ENCODE measurements around the gene BIN1. TPM values are rescaled to one million over a fixed set of nuclear protein-coding genes. Genes with fewer than 3 reads are reported as not detected.
"Not testable (repeated sequence)": the region's sequence is repeated elsewhere in the genome, so short reads cannot be mapped to it uniquely, and the experiment has no call there.

BIN1 gene
- total RNA-seq, 2 experiments from 2014 or later: 55.4 to 58.2 TPM

DNA sequence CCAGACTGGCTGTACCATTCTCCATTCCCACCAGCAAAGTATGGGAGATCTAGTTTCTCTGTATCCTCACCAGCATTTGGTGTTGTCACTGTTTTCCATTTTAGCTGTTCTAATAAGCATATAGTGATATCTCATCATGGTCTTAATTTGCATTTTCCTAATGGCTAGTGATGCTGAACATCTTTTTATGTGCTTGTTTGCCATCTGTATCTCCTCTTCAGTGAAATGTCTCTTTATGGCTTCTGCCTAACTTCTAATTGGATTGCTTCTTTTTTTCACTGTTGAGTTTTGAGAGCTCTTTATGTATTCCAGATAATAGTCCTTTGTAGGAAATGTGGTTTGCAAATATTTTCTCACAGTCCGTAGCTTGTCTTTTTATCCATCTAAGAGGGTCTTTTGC lies 18.9 kb upstream of the BIN1 start:
- DNase-seq: no peak
- ChIA-PET POLR2A (no interaction called here), CTCF (no interaction called here)
- Mint-ChIP-seq H3K36me3 (no peaks in the 10 kb centered on the region), H3K4me3 (no peak overlapping the region), H3K9me3 (no peaks in the 10 kb centered on the region), H3K27ac (no peak overlapping the region), H3K4me1 (ENCODE audit: low read depth) (no peaks in the 10 kb centered on the region), H3K27me3 (no peaks in the 10 kb centered on the region)
- intact Hi-C loops (cut with micrococcal nuclease): no loop called here

- CTCF ChIA-PET: no interaction called here
- no peaks in the 10 kb centered on the region for H3K4me1 Mint-ChIP-seq (ENCODE audit: low read depth)
- H3K36me3 Mint-ChIP-seq: no peaks in the 10 kb centered on the region
- no peak for DNase-seq
- intact Hi-C loops (cut with micrococcal nuclease): no loop called here
- no peaks in the 10 kb centered on the region for H3K9me3 Mint-ChIP-seq
- H3K27ac Mint-ChIP-seq: no peak overlapping the region
- POLR2A ChIA-PET: interaction anchor here (0.5 kb wide), 1 partner anchor 35 kb away, joined by 3 read pairs; no protein-coding TSS in a partner anchor
- no peak overlapping the region for H3K4me3 Mint-ChIP-seq
- H3K27me3 Mint-ChIP-seq: no peaks in the 10 kb centered on the region
These were observed 17.5 kb upstream of the BIN1 start for GRCh38 chr2:127124426-127124825.

GRCh38 chr2:127122361-127123027 lies 15.5 kb upstream of the BIN1 start:
- Mint-ChIP-seq H3K27me3 (no peaks in the 10 kb centered on the region), H3K9me3 (no peaks in the 10 kb centered on the region), H3K27ac (no peak overlapping the region), H3K4me1 (ENCODE audit: low read depth) (no peaks in the 10 kb centered on the region), H3K4me3 (no peak overlapping the region), H3K36me3 (no peaks in the 10 kb centered on the region)
- ChIA-PET POLR2A (no interaction called here), CTCF (no interaction called here)
- no peak for DNase-seq
- intact Hi-C loops (cut with micrococcal nuclease): no loop called here

- intact Hi-C loops (cut with micrococcal nuclease): no loop called here
- ChIA-PET CTCF (no interaction called here), POLR2A (no interaction called here)
- Mint-ChIP-seq H3K27me3 (no peaks in the 10 kb centered on the region), H3K4me3 (no peak overlapping the region), H3K36me3 (no peaks in the 10 kb centered on the region), H3K4me1 (ENCODE audit: low read depth) (no peaks in the 10 kb centered on the region), H3K27ac (no peak overlapping the region), H3K9me3 (no peaks in the 10 kb centered on the region)
- no peak for DNase-seq
These were observed 14.8 kb upstream of the BIN1 start for GRCh38 chr2:127121776-127122176.

GRCh38 chr2:127121353-127121752 lies 14.4 kb upstream of the BIN1 start:
- DNase-seq: no peak
- no peaks in the 10 kb centered on the region for H3K9me3 Mint-ChIP-seq
- H3K4me3 Mint-ChIP-seq: no peak overlapping the region
- H3K27me3 Mint-ChIP-seq: no peaks in the 10 kb centered on the region
- intact Hi-C loops (cut with micrococcal nuclease): no loop called here
- H3K36me3 Mint-ChIP-seq: no peaks in the 10 kb centered on the region
- H3K27ac Mint-ChIP-seq: no peak overlapping the region
- H3K4me1 Mint-ChIP-seq (ENCODE audit: low read depth): no peaks in the 10 kb centered on the region
- CTCF ChIA-PET: no interaction called here
- POLR2A ChIA-PET: no interaction called here

DNA sequence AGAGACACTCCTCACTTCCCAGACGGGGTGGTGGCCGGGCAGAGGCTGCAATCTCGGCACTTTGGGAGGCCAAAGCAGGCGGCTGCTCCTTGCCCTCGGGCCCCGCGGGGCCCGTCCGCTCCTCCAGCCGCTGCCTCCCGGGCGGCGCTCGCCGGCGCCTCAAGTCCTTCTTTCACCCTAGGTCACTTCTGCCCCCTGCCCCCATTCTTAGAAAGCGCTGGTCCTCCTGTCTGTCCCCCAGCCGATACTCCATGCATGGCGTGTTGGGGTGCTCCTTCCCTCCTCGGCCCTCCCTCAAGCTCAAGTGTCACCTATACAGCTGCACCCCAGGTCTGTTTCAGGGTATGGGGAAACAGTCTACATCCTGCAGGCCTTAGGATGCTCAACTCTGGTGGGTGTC lies 13.5 kb upstream of the BIN1 start:
- CTCF ChIA-PET; intact Hi-C loops (cut with micrococcal nuclease); H3K27me3 Mint-ChIP-seq; H3K4me3 Mint-ChIP-seq; POLR2A ChIA-PET; H3K36me3 Mint-ChIP-seq; H3K9me3 Mint-ChIP-seq; H3K27ac Mint-ChIP-seq; H3K4me1 Mint-ChIP-seq (ENCODE audit: low read depth); DNase-seq: not testable (repeated sequence)

DNA sequence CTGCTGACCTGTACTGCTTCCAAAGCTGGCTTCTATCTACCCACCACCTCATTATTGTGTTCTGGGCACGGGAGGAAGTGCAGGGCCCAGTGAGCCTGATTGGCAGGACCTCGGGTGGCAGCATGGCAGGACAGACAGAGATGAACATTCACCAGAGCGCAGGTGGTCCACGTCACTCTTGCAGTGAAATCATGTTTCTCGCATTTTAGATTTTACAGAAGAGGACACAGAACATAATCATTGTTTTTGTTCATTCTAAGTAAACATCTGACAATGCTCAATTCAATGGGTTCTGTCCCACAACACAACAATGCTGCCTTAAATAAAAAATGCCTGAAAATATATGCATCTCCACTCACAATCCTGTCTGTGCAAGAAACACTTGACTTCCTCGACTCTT lies 11.5 kb upstream of the BIN1 start:
- Mint-ChIP-seq H3K4me3 (no peak overlapping the region), H3K27me3 (no peaks in the 10 kb centered on the region), H3K4me1 (ENCODE audit: low read depth) (no peaks in the 10 kb centered on the region), H3K36me3 (no peaks in the 10 kb centered on the region), H3K27ac (no peak overlapping the region), H3K9me3 (no peaks in the 10 kb centered on the region)
- no peak for DNase-seq
- CTCF ChIA-PET: no interaction called here
- POLR2A ChIA-PET: no interaction called here
- intact Hi-C loops (cut with micrococcal nuclease): no loop called here

DNA sequence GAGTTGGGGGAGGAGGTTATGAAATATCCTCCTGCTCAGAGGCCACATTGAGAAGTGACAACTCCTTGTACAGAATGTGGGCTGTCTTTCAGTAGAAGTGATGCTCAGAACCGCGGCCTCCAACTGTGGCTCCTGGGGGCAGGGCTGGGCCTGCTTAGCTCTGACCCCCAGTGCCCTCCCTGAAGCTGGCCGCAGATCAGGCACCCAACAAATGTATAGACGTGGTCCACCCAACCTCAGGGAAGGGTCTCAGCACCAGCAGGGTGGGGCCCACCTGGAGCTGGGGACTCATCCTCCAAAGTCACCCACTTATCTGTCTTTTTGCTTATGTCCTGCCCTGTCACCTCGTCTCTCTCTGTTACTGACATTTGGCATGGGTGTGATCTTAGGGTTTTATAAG lies 11.1 kb upstream of the BIN1 start:
- ChIA-PET POLR2A (no interaction called here), CTCF (no interaction called here)
- H3K27me3 Mint-ChIP-seq: no peaks in the 10 kb centered on the region
- H3K4me1 Mint-ChIP-seq (ENCODE audit: low read depth): no peaks in the 10 kb centered on the region
- intact Hi-C loops (cut with micrococcal nuclease): no loop called here
- no peak overlapping the region for H3K27ac Mint-ChIP-seq
- no peaks in the 10 kb centered on the region for H3K9me3 Mint-ChIP-seq
- DNase-seq: no peak
- no peaks in the 10 kb centered on the region for H3K36me3 Mint-ChIP-seq
- H3K4me3 Mint-ChIP-seq: no peak overlapping the region

GRCh38 chr2:127117603-127118002 lies 10.6 kb upstream of the BIN1 start:
- H3K9me3 Mint-ChIP-seq: no peaks in the 10 kb centered on the region
- intact Hi-C loops (cut with micrococcal nuclease): no loop called here
- H3K27ac Mint-ChIP-seq: no peak overlapping the region
- DNase-seq: no peak
- no peak overlapping the region for H3K4me3 Mint-ChIP-seq
- H3K4me1 Mint-ChIP-seq (ENCODE audit: low read depth): no peaks in the 10 kb centered on the region
- no peaks in the 10 kb centered on the region for H3K27me3 Mint-ChIP-seq
- POLR2A ChIA-PET: no interaction called here
- H3K36me3 Mint-ChIP-seq: no peaks in the 10 kb centered on the region
- CTCF ChIA-PET: no interaction called here

DNA sequence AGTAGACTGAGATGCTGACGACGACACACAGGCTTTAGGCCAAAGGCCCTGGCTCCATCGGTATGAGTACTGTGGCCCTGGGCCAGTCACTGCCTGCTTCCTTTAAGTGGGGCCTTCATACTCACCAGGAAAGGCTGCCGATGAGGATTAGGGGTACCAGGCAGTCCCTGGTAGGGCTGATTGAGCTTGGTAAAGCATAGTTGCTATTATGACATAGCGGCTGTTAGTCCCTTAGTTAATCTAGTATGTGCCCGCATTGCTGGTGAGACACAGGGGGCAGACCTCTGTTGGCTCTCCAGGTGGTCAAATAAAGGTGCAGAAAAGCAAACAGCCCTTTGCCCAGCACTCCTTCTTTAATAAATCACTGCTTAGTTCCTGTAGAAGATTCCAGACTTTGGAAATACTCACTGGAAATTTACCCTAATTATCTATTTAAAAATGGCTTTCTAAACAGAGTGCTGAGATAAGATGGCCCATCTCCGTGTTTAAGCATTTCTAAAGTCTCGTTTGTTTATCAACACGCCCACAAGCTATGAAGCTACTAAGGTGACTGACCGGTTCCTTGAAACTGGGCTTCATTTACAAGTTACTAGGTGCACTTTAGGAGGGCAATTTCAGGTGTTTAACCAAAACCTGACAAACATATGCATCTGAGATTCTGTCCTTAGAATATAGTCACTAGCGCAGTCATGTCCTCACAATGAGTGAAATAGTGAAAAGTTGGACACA lies 8.7 kb upstream of the BIN1 start:
- Mint-ChIP-seq H3K9me3 (no peaks in the 10 kb centered on the region), H3K27me3 (peaks cover 3% of the 10 kb centered on the region), H3K27ac (no peak overlapping the region), H3K36me3 (no peaks in the 10 kb centered on the region), H3K4me1 (ENCODE audit: low read depth) (no peaks in the 10 kb centered on the region), H3K4me3 (no peak overlapping the region)
- POLR2A ChIA-PET: no interaction called here
- intact Hi-C loops (cut with micrococcal nuclease): no loop called here
- no peak for DNase-seq
- CTCF ChIA-PET: no interaction called here

DNA sequence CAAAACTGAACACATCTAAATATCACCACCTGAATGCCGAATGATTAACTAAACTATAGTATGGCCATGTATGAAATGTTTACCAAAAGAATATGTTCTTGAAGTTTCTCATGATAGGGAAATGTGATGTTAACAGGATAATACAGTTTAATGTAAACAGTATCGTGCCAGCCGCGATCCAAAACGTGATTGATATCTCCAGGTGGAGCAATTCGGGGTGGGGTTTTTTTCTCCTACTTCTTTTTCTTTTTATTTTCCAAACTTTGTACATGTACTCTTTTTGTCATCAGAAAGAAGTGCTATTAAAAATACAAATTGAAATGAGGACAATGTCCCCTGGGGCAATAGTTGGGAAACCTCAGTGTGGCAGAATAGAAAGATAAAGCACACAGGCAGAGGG lies 4.0 kb upstream of the BIN1 start:
- H3K27ac Mint-ChIP-seq: no peak overlapping the region
- ChIA-PET POLR2A (no interaction called here), CTCF (no interaction called here)
- no peak overlapping the region for H3K4me3 Mint-ChIP-seq
- peaks cover 4% of the 10 kb centered on the region for H3K4me1 Mint-ChIP-seq (ENCODE audit: low read depth)
- no peaks in the 10 kb centered on the region for H3K36me3 Mint-ChIP-seq
- no peak for DNase-seq
- H3K9me3 Mint-ChIP-seq: no peaks in the 10 kb centered on the region
- intact Hi-C loops (cut with micrococcal nuclease): no loop called here
- peaks cover 11% of the 10 kb centered on the region for H3K27me3 Mint-ChIP-seq

DNA sequence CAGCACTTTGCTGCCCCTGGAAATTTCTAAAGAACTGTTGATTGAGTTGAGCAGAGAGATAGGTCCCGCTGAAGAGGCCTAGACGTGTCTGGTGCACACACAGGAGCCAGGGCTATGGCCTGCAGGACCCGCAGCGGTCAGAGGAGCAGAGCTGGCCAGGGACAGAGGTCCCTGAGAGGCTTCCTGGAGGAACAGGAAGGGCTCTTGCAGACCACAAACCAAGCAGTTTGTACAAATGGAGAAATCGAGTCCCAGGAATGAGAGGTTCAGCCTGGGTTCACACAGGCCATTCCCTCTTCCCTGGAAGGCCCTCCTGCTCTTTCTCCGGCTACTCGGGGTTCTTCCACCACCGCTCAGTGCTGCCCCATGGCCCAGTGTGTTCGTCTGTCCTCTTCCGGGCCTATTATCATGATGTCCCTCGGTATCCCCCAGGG lies 1.2 kb upstream of the BIN1 start:
- Mint-ChIP-seq H3K27ac (no peak overlapping the region), H3K4me1 (ENCODE audit: low read depth) (peaks cover 4% of the 10 kb centered on the region), H3K27me3 (peaks cover 12% of the 10 kb centered on the region), H3K36me3 (no peaks in the 10 kb centered on the region), H3K4me3 (peak overlapping the region; percentile 70), H3K9me3 (no peaks in the 10 kb centered on the region)
- peak; percentile 4 for DNase-seq
- intact Hi-C loops (cut with micrococcal nuclease): no loop called here
- ChIA-PET CTCF (interaction anchor here (1.0 kb wide), 1 partner anchor 40 kb away, joined by 3 read pairs; no protein-coding TSS in a partner anchor), POLR2A (no interaction called here)

DNA sequence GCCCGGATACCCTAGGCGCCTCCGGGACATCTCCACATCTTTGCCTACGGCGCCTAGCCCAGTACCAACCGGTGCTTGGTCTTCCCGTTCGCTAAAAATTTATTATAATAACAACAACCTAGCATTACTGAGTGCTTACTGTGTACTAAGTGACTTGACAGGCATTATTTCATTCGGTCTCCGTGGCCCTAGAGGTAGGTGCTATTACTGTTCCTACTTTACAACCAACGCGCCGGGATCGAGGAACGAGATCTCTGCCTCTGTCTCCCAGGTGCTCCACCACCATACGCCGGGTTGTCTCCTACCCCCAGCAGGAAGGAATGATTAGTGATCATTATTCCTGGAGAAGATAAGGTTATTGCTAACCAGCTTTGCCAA lies 657 bp upstream of the BIN1 start:
- intact Hi-C loops (cut with micrococcal nuclease): loop anchor here (1.0 kb wide), 2 partner anchors 27 to 39 kb away; no protein-coding TSS in a partner anchor
- H3K27ac Mint-ChIP-seq: no peak overlapping the region
- CTCF ChIA-PET: interaction anchor here (1.0 to 1.9 kb wide), 4 partner anchors 22 to 40 kb away, joined by 3 to 11 read pairs (median 6); no protein-coding TSS in a partner anchor

More for the DNA sequence above, 657 bp upstream of the BIN1 start:
- Mint-ChIP-seq H3K4me1 (ENCODE audit: low read depth) (peaks cover 4% of the 10 kb centered on the region), H3K4me3 (peak overlapping the region; percentile 70), H3K36me3 (no peaks in the 10 kb centered on the region), H3K9me3 (no peaks in the 10 kb centered on the region), H3K27me3 (peaks cover 12% of the 10 kb centered on the region)
- POLR2A ChIA-PET: interaction anchor here (1.1 to 1.4 kb wide), 2 partner anchors 14 to 27 kb away, joined by 3 to 5 read pairs; no protein-coding TSS in a partner anchor
- DNase-seq: peak; percentile 15

Measured in activated CD4-positive, alpha-beta memory T cell treated with anti-CD3 and anti-CD28 coated beads for 36 hours (primary cell).